ENCODE measurements around the gene NEURL1. TPM values are rescaled to one million over a fixed set of nuclear protein-coding genes. Genes with fewer than 3 reads are reported as not detected.

NEURL1 gene
- total RNA-seq, 4 donors from 2014 or later: 0.39 to 0.63 (median 0.46) TPM

GRCh38 chr10:103557455-103557854, 64.0 kb downstream of the NEURL1 start:
- TF ChIP-seq POLR2AphosphoS5 (IDR thresholded peaks at IDR 0.05) (no peak), POLR2A (IDR thresholded peaks at IDR 0.05; ENCODE audit: low read depth) (no peak), EP300 (IDR thresholded peaks at IDR 0.05) (no peak), CTCF (IDR thresholded peaks at IDR 0.05) (no peak)
- H3K27ac ChIP-seq (replicated peaks in 1 of 4): no peak overlapping the region
- H3K27me3 ChIP-seq: no peaks in the 10 kb centered on the region
- 98% methylated on average over 10 of the region's 10 CpGs for WGBS
- no peak overlapping the region for H3K4me3 ChIP-seq
- peaks cover 9 to 23% (median 14%) of the 10 kb centered on the region in 4 donors for H3K4me1 ChIP-seq
- intact Hi-C loops (cut with DNase I): no loop called here
- H3K9me3 ChIP-seq: peaks cover 0 to 5% (median 2%) of the 10 kb centered on the region in 4 donors
- no peaks in the 10 kb centered on the region for H3K36me3 ChIP-seq
- DNase-seq (ENCODE audit: extremely low spot score): no peak

- Histone ChIP-seq H3K9me3 (peaks cover 0 to 5% (median 2%) of the 10 kb centered on the region in 4 donors), H3K27me3 (no peaks in the 10 kb centered on the region), H3K4me1 (peaks cover 9 to 22% (median 14%) of the 10 kb centered on the region in 4 donors), H3K27ac (replicated peaks in 1 of 4) (no peak overlapping the region), H3K36me3 (no peaks in the 10 kb centered on the region), H3K4me3 (no peak overlapping the region)
- TF ChIP-seq CTCF (IDR thresholded peaks at IDR 0.05) (no peak), EP300 (IDR thresholded peaks at IDR 0.05) (no peak), POLR2A (IDR thresholded peaks at IDR 0.05; ENCODE audit: low read depth) (no peak), POLR2AphosphoS5 (IDR thresholded peaks at IDR 0.05) (no peak)
- WGBS: 43% methylated on average over 3 of the region's 9 CpGs
- intact Hi-C loops (cut with DNase I): no loop called here
- DNase-seq (ENCODE audit: extremely low spot score): no peak
Measured at GRCh38 chr10:103558911-103559310, 65.4 kb downstream of the NEURL1 start.

GRCh38 chr10:103559776-103560175, 66.3 kb downstream of the NEURL1 start:
- H3K27ac ChIP-seq (replicated peaks in 1 of 4): no peak overlapping the region
- intact Hi-C loops (cut with DNase I): no loop called here
- no peaks in the 10 kb centered on the region for H3K36me3 ChIP-seq
- 92% methylated on average over 9 of the region's 9 CpGs for WGBS
- no peak for TF ChIP-seq POLR2A (IDR thresholded peaks at IDR 0.05; ENCODE audit: low read depth)
- no peak for TF ChIP-seq CTCF (IDR thresholded peaks at IDR 0.05)
- no peak for TF ChIP-seq POLR2AphosphoS5 (IDR thresholded peaks at IDR 0.05)
- no peak for TF ChIP-seq EP300 (IDR thresholded peaks at IDR 0.05)
- H3K9me3 ChIP-seq: peaks cover 0 to 5% (median 2%) of the 10 kb centered on the region in 4 donors
- H3K27me3 ChIP-seq: no peaks in the 10 kb centered on the region
- peaks cover 9 to 14% (median 12%) of the 10 kb centered on the region in 4 donors for H3K4me1 ChIP-seq
- DNase-seq (ENCODE audit: extremely low spot score): no peak
- no peak overlapping the region for H3K4me3 ChIP-seq

- no peak for TF ChIP-seq CTCF (IDR thresholded peaks at IDR 0.05)
- TF ChIP-seq POLR2A (IDR thresholded peaks at IDR 0.05; ENCODE audit: low read depth): no peak
- no peak for TF ChIP-seq POLR2AphosphoS5 (IDR thresholded peaks at IDR 0.05)
- TF ChIP-seq EP300 (IDR thresholded peaks at IDR 0.05): no peak
- H3K27ac ChIP-seq (replicated peaks in 1 of 4): no peak overlapping the region
- H3K27me3 ChIP-seq: no peaks in the 10 kb centered on the region
- H3K9me3 ChIP-seq: peaks cover 0 to 5% (median 2%) of the 10 kb centered on the region in 4 donors
- no peak overlapping the region for H3K4me3 ChIP-seq
- intact Hi-C loops (cut with DNase I): no loop called here
- 91% methylated on average over 7 of the region's 7 CpGs for WGBS
- H3K36me3 ChIP-seq: no peaks in the 10 kb centered on the region
- DNase-seq (ENCODE audit: extremely low spot score): no peak
- H3K4me1 ChIP-seq: peaks cover 1 to 4% (median 3%) of the 10 kb centered on the region in 4 donors
Measured at GRCh38 chr10:103560886-103561285, 67.4 kb downstream of the NEURL1 start.

- TF ChIP-seq POLR2AphosphoS5 (IDR thresholded peaks at IDR 0.05) (no peak), POLR2A (IDR thresholded peaks at IDR 0.05; ENCODE audit: low read depth) (no peak), CTCF (IDR thresholded peaks at IDR 0.05) (no peak), EP300 (IDR thresholded peaks at IDR 0.05) (no peak)
- Histone ChIP-seq H3K36me3 (no peaks in the 10 kb centered on the region), H3K27ac (replicated peaks in 1 of 4) (no peak overlapping the region), H3K27me3 (no peaks in the 10 kb centered on the region), H3K4me3 (no peak overlapping the region), H3K9me3 (peaks cover 0 to 5% (median 2%) of the 10 kb centered on the region in 4 donors), H3K4me1 (no peaks in the 10 kb centered on the region)
- DNase-seq (ENCODE audit: extremely low spot score): no peak
- intact Hi-C loops (cut with DNase I): no loop called here
- 84% methylated on average over 4 of the region's 4 CpGs for WGBS
Measured at GRCh38 chr10:103562383-103562782, 68.9 kb downstream of the NEURL1 start.

All from esophagus muscularis mucosa (tissue), 4 donors.